D721Med (cell line): ENCODE measurements around the gene CDRT4.
"Not testable (repeated sequence)": the region's sequence is repeated elsewhere in the genome, so short reads cannot be mapped to it uniquely, and the experiment has no call there.

Source experiments
- DNase-seq: peaks from one replicate; pipeline ENCODE4 v3.0.0; 2011; ENCODE audit warnings: low spot score; ENCODE audit not compliant: insufficient read length
- FAIRE-seq: peaks from 2 replicates; lab custom pipeline; 2011; peaks lifted over from hg19 to GRCh38; lab: Jason Lieb, UNC
- CTCF ChIP-seq: IDR thresholded peaks from 2 replicates; pipeline ENCODE4 v1.5.1; 2012; ENCODE audit warnings: mild to moderate bottlenecking, control low read depth; ENCODE audit not compliant: insufficient read depth; ENCODE audit errors: missing control alignments

Gene CDRT4

GRCh38 chr17:15511142-15511541 is 43.7 kb upstream of the CDRT4 start:
- DNase-seq: no peak
- no peak for FAIRE-seq
- no peak for TF ChIP-seq CTCF

GRCh38 chr17:15510361-15510760 is 42.9 kb upstream of the CDRT4 start:
- TF ChIP-seq CTCF: no peak
- no peak for FAIRE-seq

GRCh38 chr17:15509095-15509494 is 41.7 kb upstream of the CDRT4 start:
- FAIRE-seq (no peak), DNase-seq (no peak)
- no peak for TF ChIP-seq CTCF

More at GRCh38 chr17:15510361-15510760, 42.9 kb upstream of the CDRT4 start:
- DNase-seq: no peak

GRCh38 chr17:15508466-15508865 is 41.0 kb upstream of the CDRT4 start:
- TF ChIP-seq CTCF: no peak
- DNase-seq (no peak), FAIRE-seq (no peak)

- DNase-seq: no peak
- TF ChIP-seq CTCF: no peak
- FAIRE-seq: no peak
Observed at GRCh38 chr17:15507896-15508295, 40.5 kb upstream of the CDRT4 start.

- FAIRE-seq (no peak), DNase-seq (no peak)
- TF ChIP-seq CTCF: no peak
Observed at GRCh38 chr17:15507001-15507400, 39.6 kb upstream of the CDRT4 start.

GRCh38 chr17:15505708-15506107 is 38.3 kb upstream of the CDRT4 start:
- not testable (repeated sequence) for DNase-seq, FAIRE-seq

GRCh38 chr17:15503731-15504130 is 36.3 kb upstream of the CDRT4 start:
- DNase-seq (no peak), FAIRE-seq (no peak)
- no peak for TF ChIP-seq CTCF
